Esophagus muscularis mucosa (tissue), 3 donors: Measurements from ENCODE around the gene UCHL1.

Experiments
- POLR2A ChIP-seq: fragments of 450-650 bp; IDR thresholded peaks from one replicate; pipeline ENCODE4 v1.6.1; 2017; ENCODE audit warnings: antibody characterized with exemption, moderate library complexity, mild to moderate bottlenecking, low read depth
- POLR2AphosphoS5 ChIP-seq, 2 donors: sonication (generic); formaldehyde crosslinking; IDR thresholded peaks; one replicate each; pipeline ENCODE4 v1.6.1; 2017; ENCODE audit warnings: antibody characterized with exemption in 2 of 2
- TF ChIP-seq, protein P1 (sequence below), 3 experiments: fragments of 200-600 bp in 2 of 3; fragments of 450-650 bp in 1 of 3; sonication (generic) in 2 of 3; IDR thresholded peaks; one replicate each; pipeline ENCODE4 v1.5.1; 2017 to 2019; ENCODE audit warnings: antibody characterized with exemption in 3 of 3, mild to moderate bottlenecking in 2 of 3, moderate library complexity in 1 of 3

- no peak for TF ChIP-seq POLR2A
- TF ChIP-seq, protein P1, sequence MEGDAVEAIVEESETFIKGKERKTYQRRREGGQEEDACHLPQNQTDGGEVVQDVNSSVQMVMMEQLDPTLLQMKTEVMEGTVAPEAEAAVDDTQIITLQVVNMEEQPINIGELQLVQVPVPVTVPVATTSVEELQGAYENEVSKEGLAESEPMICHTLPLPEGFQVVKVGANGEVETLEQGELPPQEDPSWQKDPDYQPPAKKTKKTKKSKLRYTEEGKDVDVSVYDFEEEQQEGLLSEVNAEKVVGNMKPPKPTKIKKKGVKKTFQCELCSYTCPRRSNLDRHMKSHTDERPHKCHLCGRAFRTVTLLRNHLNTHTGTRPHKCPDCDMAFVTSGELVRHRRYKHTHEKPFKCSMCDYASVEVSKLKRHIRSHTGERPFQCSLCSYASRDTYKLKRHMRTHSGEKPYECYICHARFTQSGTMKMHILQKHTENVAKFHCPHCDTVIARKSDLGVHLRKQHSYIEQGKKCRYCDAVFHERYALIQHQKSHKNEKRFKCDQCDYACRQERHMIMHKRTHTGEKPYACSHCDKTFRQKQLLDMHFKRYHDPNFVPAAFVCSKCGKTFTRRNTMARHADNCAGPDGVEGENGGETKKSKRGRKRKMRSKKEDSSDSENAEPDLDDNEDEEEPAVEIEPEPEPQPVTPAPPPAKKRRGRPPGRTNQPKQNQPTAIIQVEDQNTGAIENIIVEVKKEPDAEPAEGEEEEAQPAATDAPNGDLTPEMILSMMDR (IDR thresholded peaks at IDR 0.05) = no peak
- no peak for TF ChIP-seq POLR2AphosphoS5 (IDR thresholded peaks at IDR 0.05)
Observed at GRCh38 chr4:41269682-41270081, 13.0 kb downstream of the UCHL1 start.
